ENCODE data around the gene NOL4L. TPM values are rescaled to one million over a fixed set of nuclear protein-coding genes. Genes with fewer than 3 reads are reported as not detected.
A peak's percentile ranks its signal among the peaks of the same experiment; 100 is the strongest.

The NOL4L gene
- total and polyA plus RNA-seq, 2 donors (not counting 3 experiments of a cell fraction or from before 2014, with no cell fraction given), result 55.2 to 79.6 TPM

DNA sequence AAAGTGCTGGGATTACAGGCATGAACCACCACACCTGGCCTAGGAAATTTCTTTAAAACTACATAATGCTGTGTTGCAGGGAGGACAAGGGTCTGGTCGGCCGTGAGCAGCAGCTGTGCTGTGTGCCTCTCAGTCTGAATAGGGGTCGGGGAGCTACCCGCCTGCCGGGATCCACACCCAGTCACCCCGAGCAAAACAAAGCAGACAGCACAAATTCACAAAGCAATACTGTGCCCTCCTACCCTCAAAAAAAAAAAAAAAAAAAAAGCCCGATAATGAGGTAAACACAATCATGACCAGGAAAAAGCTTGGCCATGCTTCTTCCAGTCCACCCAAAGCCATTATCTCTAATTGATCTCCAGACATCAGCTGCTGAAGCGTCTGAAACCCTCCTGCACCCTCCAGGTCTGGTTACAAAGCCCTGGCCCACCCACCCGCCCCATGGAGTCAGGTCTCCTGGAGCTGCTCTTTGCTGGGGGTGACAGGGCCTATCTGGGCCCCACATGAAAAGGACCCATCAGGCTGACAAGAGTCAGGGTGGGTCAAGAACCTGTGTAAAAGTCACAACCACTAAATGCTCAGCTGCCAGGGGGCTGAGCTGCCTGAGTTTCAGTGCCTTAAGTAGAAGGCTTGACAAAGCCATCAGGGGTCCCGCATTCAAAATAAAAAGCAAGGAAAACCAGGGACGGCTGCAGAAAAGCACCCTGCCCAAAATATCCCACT lies 88.2 kb downstream of the NOL4L start:
- POLR2A ChIA-PET, result interaction anchor here (0.6 to 1.6 kb wide), 2 partner anchors 10 to 12 kb away, joined by 3 to 7 read pairs; no protein-coding TSS in a partner anchor
- H3K9ac ChIP-seq (replicated peaks; ENCODE audit: extremely low read depth, insufficient read depth, low read length), result peak overlapping the region; percentile 31
- peak overlapping the region; percentile 60 for H2AFZ ChIP-seq (ENCODE audit: low read depth, low read length)
- FAIRE-seq (no peak), DNase-seq (ENCODE audit: low read depth, low spot score) (no peak)
- peak overlapping the region; percentile 79 for H3K27ac ChIP-seq (ENCODE audit: insufficient read depth, low read depth, low read length)
- dilution Hi-C loops (cut with MboI; ENCODE audit: extremely low pct_ligation_motif_present, low sequenced_read_pairs) (no loop called here), intact Hi-C loops (cut with micrococcal nuclease) (loop anchor here (1.0 kb wide), 1 partner anchor 12 kb away; no protein-coding TSS in a partner anchor)
- no peaks in the 10 kb centered on the region for H3K9me1 ChIP-seq (replicated peaks; ENCODE audit: control insufficient read depth, extremely low read depth, insufficient read depth, low read length)
- no peaks in the 10 kb centered on the region for H3K79me2 ChIP-seq (ENCODE audit: control insufficient read depth, insufficient read depth, low read length)
- BruUV-seq (replicated peaks), result no TSS peak
- no peak overlapping the region for H3K4me3 ChIP-seq (replicated peaks in 1 of 3; ENCODE audit: insufficient read depth in 1 of 3, low read depth in 1 of 3, low read length in 3 of 3)
- no peaks in the 10 kb centered on the region for H4K20me1 ChIP-seq (replicated peaks; ENCODE audit: control insufficient read depth, extremely low read depth, insufficient read depth, low read length)
- H3K36me3 ChIP-seq (ENCODE audit: control insufficient read depth in 2 of 2, extremely low read depth in 1 of 2, insufficient read depth in 2 of 2, low read length in 2 of 2), result no peaks in the 10 kb centered on the region
- H3K4me1 ChIP-seq (ENCODE audit: control insufficient read depth, extremely low read depth, insufficient read depth, low read length), result peaks cover 28% of the 10 kb centered on the region
- peak overlapping the region; percentile 47 for H3K4me2 ChIP-seq (ENCODE audit: insufficient read depth, low read length)
- H3K27me3 ChIP-seq (ENCODE audit: control insufficient read depth in 2 of 2, insufficient read depth in 2 of 2, low read length in 2 of 2), result no peaks in the 10 kb centered on the region
- TF ChIP-seq, protein P1, sequence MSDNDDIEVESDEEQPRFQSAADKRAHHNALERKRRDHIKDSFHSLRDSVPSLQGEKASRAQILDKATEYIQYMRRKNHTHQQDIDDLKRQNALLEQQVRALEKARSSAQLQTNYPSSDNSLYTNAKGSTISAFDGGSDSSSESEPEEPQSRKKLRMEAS (IDR thresholded peaks at IDR 0.05; ENCODE audit: insufficient read depth, insufficient read length), result no peak
- TF ChIP-seq GATA2 (IDR thresholded peaks at IDR 0.05; ENCODE audit: insufficient read depth, insufficient read length, low read depth, low read length) (no peak), MYC (IDR thresholded peaks at IDR 0.05; ENCODE audit: low read depth, low read length) (no peak), POLR2A (IDR thresholded peaks at IDR 0.05; ENCODE audit: low read depth, low read length) (no peak), POLR2AphosphoS5 (IDR thresholded peaks at IDR 0.05; ENCODE audit: insufficient read depth, low read depth, low read length) (no peak), JUN (IDR thresholded peaks at IDR 0.05; ENCODE audit: borderline replicate concordance, insufficient read depth, insufficient read length, low read depth) (no peak), EZH2 (IDR thresholded peaks at IDR 0.05; ENCODE audit: borderline replicate concordance, low read depth, low read length, severe bottlenecking) (no peak), FOS (IDR thresholded peaks at IDR 0.05; ENCODE audit: borderline replicate concordance, insufficient read depth, low read length) (no peak)
- TF ChIP-seq, protein P2, sequence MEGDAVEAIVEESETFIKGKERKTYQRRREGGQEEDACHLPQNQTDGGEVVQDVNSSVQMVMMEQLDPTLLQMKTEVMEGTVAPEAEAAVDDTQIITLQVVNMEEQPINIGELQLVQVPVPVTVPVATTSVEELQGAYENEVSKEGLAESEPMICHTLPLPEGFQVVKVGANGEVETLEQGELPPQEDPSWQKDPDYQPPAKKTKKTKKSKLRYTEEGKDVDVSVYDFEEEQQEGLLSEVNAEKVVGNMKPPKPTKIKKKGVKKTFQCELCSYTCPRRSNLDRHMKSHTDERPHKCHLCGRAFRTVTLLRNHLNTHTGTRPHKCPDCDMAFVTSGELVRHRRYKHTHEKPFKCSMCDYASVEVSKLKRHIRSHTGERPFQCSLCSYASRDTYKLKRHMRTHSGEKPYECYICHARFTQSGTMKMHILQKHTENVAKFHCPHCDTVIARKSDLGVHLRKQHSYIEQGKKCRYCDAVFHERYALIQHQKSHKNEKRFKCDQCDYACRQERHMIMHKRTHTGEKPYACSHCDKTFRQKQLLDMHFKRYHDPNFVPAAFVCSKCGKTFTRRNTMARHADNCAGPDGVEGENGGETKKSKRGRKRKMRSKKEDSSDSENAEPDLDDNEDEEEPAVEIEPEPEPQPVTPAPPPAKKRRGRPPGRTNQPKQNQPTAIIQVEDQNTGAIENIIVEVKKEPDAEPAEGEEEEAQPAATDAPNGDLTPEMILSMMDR (IDR thresholded peaks at IDR 0.05; ENCODE audit: extremely low read depth in 1 of 2, insufficient read depth in 1 of 2, low read depth in 1 of 2, low read length in 2 of 2), result no peak
- CTCF ChIA-PET, result interaction anchor here (0.7 to 1.9 kb wide), 11 partner anchors 10 to 159 kb away, joined by 3 to 30 read pairs (median 4); no protein-coding TSS in a partner anchor
- H3K9me3 ChIP-seq (replicated peaks; ENCODE audit: control insufficient read depth, insufficient read depth, low read length), result no peaks in the 10 kb centered on the region

Data from endothelial cell of umbilical vein (primary cell).